Measurements from ENCODE around the gene USP32.

DNA sequence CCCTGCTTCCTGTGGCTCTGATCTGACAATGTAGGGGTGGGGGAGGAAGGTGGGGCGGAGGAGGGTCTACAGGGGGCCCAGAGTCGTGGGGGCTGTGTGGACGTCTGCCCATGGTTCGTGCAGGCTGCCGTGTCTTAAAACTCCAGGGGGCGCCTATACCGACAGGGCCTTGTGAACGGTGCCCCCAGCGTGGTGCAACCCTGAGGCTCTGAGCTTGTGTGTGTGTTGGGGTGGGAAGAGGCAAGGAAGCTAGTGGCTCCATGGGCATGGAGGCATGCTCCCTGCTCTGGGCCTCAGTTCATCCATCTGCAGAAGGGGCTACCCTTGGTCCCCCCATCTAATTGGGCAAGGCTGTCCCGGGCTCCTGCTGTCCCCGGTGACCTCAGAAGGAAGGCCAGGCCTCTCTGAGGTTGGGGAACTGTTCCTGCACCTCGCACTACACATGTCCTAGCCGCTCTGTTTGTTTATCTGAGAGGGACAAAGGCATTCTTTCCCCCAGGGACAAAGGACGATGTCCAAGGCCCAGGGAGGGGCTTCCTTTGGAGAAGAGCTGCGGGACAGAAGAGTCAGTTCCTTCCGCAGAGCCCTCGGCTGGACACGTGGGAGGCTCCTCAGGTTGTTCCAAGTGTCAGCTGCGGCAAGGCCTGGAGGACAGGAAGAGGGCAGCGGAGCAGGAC lies 228.7 kb downstream of the USP32 start:
- TF ChIP-seq, protein P1, sequence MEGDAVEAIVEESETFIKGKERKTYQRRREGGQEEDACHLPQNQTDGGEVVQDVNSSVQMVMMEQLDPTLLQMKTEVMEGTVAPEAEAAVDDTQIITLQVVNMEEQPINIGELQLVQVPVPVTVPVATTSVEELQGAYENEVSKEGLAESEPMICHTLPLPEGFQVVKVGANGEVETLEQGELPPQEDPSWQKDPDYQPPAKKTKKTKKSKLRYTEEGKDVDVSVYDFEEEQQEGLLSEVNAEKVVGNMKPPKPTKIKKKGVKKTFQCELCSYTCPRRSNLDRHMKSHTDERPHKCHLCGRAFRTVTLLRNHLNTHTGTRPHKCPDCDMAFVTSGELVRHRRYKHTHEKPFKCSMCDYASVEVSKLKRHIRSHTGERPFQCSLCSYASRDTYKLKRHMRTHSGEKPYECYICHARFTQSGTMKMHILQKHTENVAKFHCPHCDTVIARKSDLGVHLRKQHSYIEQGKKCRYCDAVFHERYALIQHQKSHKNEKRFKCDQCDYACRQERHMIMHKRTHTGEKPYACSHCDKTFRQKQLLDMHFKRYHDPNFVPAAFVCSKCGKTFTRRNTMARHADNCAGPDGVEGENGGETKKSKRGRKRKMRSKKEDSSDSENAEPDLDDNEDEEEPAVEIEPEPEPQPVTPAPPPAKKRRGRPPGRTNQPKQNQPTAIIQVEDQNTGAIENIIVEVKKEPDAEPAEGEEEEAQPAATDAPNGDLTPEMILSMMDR (optimal IDR thresholded peaks at IDR 0.05 in 1 of 3, IDR thresholded peaks at IDR 0.05 in 1 of 3, conservative IDR thresholded peaks at IDR 0.05 in 1 of 3; ENCODE audit: extremely low read depth in 1 of 3, insufficient read depth in 2 of 3, low read length in 3 of 3): no peak
- TF ChIP-seq EZH2 (IDR thresholded peaks at IDR 0.05; ENCODE audit: low read length): no peak
